ENCODE data around the gene NRP1. TPM values are rescaled to one million over a fixed set of nuclear protein-coding genes. Genes with fewer than 3 reads are reported as not detected.

The NRP1 gene
- total RNA-seq, 1 experiment from 2014 or later = 3.0 TPM

DNA sequence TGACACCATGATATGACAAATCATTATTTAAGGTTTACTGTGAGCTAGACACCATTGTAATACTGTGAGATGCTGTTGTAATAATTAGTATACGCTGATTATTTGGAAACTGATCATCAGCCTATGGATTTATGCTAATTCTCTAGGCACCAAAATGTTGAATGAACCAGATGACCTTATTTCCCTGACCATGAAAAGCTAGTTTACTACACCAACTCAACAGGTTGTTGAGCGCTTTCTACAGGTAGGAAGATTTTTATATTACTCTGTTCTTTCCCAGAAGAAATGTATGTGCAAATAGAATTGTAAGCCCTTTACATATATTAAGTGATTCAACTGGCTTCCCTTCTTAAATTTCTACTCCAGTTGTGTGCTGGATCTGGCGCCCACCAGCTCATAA, 6.2 kb downstream of the NRP1 start (continued):
- TF ChIP-seq AFF4 (CRISPR knock-in tag; IDR thresholded peaks at IDR 0.05; ENCODE audit: borderline replicate concordance) (no peak), SMAD4 (CRISPR knock-in tag; IDR thresholded peaks at IDR 0.05) (no peak), HMGA2 (CRISPR knock-in tag; IDR thresholded peaks at IDR 0.05) (no peak), NR1H2 (CRISPR knock-in tag; IDR thresholded peaks at IDR 0.05) (no peak), PRRX2 (CRISPR knock-in tag; IDR thresholded peaks at IDR 0.05) (no peak), ZNF138 (CRISPR knock-in tag; conservative IDR thresholded peaks at IDR 0.05) (no peak), CREM (CRISPR knock-in tag; IDR thresholded peaks at IDR 0.05) (no peak)

DNA sequence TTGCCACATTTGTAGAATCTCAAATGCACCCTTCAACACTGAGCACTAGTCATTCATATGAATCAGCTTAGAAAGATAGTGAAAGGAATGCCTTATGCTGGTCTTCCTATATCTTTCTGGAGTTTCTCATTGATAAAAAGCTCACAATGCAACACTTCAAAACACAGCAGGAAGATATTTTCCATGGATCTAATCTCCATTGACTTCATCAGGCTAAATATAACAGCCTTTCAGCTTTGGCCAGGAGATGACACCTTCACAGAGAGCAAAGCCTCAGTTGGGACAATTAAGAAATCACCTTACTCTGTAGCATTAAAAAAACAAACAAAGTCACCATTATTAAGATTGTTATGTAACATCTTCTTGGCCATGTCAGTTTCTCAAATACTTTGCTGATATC, 6.7 kb downstream of the NRP1 start:
- Mint-ChIP-seq H3K4me1 (peaks cover 17% of the 10 kb centered on the region), H3K9me3 (no peaks in the 10 kb centered on the region), H3K4me3 (no peak overlapping the region), H3K27me3 (ENCODE audit: low read depth) (peaks cover 19% of the 10 kb centered on the region), H3K27ac (peak overlapping the region; percentile 69; the same call in 1 of the 2 replicates), H3K36me3 (no peaks in the 10 kb centered on the region)
- ChIA-PET CTCF (interaction anchor here (0.5 to 2.4 kb wide), 2 partner anchors 134 to 136 kb away, joined by 3 to 15 read pairs; no protein-coding TSS in a partner anchor), POLR2A (no interaction called here)
- DNase-seq (ENCODE audit: low spot score) = no peak
- ATAC-seq = peak; percentile 65
- no peak for TF ChIP-seq NFATC4 (CRISPR knock-in tag; IDR thresholded peaks at IDR 0.05)
- TF ChIP-seq, protein P1, sequence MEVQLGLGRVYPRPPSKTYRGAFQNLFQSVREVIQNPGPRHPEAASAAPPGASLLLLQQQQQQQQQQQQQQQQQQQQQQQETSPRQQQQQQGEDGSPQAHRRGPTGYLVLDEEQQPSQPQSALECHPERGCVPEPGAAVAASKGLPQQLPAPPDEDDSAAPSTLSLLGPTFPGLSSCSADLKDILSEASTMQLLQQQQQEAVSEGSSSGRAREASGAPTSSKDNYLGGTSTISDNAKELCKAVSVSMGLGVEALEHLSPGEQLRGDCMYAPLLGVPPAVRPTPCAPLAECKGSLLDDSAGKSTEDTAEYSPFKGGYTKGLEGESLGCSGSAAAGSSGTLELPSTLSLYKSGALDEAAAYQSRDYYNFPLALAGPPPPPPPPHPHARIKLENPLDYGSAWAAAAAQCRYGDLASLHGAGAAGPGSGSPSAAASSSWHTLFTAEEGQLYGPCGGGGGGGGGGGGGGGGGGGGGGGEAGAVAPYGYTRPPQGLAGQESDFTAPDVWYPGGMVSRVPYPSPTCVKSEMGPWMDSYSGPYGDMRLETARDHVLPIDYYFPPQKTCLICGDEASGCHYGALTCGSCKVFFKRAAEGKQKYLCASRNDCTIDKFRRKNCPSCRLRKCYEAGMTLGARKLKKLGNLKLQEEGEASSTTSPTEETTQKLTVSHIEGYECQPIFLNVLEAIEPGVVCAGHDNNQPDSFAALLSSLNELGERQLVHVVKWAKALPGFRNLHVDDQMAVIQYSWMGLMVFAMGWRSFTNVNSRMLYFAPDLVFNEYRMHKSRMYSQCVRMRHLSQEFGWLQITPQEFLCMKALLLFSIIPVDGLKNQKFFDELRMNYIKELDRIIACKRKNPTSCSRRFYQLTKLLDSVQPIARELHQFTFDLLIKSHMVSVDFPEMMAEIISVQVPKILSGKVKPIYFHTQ (CRISPR knock-in tag; IDR thresholded peaks at IDR 0.05) = no peak
- TF ChIP-seq ZNF671 (CRISPR knock-in tag; IDR thresholded peaks at IDR 0.05) = no peak
- TF ChIP-seq CREB1 (CRISPR knock-in tag; IDR thresholded peaks at IDR 0.05) = no peak
- TF ChIP-seq, protein P2, sequence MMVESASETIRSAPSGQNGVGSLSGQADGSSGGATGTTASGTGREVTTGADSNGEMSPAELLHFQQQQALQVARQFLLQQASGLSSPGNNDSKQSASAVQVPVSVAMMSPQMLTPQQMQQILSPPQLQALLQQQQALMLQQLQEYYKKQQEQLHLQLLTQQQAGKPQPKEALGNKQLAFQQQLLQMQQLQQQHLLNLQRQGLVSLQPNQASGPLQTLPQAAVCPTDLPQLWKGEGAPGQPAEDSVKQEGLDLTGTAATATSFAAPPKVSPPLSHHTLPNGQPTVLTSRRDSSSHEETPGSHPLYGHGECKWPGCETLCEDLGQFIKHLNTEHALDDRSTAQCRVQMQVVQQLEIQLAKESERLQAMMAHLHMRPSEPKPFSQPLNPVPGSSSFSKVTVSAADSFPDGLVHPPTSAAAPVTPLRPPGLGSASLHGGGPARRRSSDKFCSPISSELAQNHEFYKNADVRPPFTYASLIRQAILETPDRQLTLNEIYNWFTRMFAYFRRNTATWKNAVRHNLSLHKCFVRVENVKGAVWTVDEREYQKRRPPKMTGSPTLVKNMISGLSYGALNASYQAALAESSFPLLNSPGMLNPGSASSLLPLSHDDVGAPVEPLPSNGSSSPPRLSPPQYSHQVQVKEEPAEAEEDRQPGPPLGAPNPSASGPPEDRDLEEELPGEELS (CRISPR knock-in tag; IDR thresholded peaks at IDR 0.05) = no peak
- TF ChIP-seq ZNF317 (CRISPR knock-in tag; IDR thresholded peaks at IDR 0.05; ENCODE audit: borderline replicate concordance, low read depth) = no peak
- TF ChIP-seq ZNF416 (CRISPR knock-in tag; IDR thresholded peaks at IDR 0.05) = no peak
- no peak for TF ChIP-seq FOXJ3 (CRISPR knock-in tag; IDR thresholded peaks at IDR 0.05; ENCODE audit: borderline replicate concordance)
- TF ChIP-seq, protein P3, sequence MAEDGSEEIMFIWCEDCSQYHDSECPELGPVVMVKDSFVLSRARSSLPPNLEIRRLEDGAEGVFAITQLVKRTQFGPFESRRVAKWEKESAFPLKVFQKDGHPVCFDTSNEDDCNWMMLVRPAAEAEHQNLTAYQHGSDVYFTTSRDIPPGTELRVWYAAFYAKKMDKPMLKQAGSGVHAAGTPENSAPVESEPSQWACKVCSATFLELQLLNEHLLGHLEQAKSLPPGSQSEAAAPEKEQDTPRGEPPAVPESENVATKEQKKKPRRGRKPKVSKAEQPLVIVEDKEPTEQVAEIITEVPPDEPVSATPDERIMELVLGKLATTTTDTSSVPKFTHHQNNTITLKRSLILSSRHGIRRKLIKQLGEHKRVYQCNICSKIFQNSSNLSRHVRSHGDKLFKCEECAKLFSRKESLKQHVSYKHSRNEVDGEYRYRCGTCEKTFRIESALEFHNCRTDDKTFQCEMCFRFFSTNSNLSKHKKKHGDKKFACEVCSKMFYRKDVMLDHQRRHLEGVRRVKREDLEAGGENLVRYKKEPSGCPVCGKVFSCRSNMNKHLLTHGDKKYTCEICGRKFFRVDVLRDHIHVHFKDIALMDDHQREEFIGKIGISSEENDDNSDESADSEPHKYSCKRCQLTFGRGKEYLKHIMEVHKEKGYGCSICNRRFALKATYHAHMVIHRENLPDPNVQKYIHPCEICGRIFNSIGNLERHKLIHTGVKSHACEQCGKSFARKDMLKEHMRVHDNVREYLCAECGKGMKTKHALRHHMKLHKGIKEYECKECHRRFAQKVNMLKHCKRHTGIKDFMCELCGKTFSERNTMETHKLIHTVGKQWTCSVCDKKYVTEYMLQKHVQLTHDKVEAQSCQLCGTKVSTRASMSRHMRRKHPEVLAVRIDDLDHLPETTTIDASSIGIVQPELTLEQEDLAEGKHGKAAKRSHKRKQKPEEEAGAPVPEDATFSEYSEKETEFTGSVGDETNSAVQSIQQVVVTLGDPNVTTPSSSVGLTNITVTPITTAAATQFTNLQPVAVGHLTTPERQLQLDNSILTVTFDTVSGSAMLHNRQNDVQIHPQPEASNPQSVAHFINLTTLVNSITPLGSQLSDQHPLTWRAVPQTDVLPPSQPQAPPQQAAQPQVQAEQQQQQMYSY (CRISPR knock-in tag; IDR thresholded peaks at IDR 0.05) = no peak
- TF ChIP-seq, protein P4, sequence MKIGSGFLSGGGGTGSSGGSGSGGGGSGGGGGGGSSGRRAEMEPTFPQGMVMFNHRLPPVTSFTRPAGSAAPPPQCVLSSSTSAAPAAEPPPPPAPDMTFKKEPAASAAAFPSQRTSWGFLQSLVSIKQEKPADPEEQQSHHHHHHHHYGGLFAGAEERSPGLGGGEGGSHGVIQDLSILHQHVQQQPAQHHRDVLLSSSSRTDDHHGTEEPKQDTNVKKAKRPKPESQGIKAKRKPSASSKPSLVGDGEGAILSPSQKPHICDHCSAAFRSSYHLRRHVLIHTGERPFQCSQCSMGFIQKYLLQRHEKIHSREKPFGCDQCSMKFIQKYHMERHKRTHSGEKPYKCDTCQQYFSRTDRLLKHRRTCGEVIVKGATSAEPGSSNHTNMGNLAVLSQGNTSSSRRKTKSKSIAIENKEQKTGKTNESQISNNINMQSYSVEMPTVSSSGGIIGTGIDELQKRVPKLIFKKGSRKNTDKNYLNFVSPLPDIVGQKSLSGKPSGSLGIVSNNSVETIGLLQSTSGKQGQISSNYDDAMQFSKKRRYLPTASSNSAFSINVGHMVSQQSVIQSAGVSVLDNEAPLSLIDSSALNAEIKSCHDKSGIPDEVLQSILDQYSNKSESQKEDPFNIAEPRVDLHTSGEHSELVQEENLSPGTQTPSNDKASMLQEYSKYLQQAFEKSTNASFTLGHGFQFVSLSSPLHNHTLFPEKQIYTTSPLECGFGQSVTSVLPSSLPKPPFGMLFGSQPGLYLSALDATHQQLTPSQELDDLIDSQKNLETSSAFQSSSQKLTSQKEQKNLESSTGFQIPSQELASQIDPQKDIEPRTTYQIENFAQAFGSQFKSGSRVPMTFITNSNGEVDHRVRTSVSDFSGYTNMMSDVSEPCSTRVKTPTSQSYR (CRISPR knock-in tag; IDR thresholded peaks at IDR 0.05) = no peak
- TF ChIP-seq, protein P5, sequence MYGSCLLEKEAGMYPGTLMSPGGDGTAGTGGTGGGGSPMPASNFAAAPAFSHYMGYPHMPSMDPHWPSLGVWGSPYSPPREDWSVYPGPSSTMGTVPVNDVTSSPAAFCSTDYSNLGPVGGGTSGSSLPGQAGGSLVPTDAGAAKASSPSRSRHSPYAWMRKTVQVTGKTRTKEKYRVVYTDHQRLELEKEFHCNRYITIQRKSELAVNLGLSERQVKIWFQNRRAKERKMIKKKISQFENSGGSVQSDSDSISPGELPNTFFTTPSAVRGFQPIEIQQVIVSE (CRISPR knock-in tag; IDR thresholded peaks at IDR 0.05; ENCODE audit: borderline replicate concordance) = no peak
- no peak for TF ChIP-seq ZMAT4 (CRISPR knock-in tag; IDR thresholded peaks at IDR 0.05)
- TF ChIP-seq PRRX2 (CRISPR knock-in tag; IDR thresholded peaks at IDR 0.05) = no peak
- no peak for TF ChIP-seq KAT7 (CRISPR knock-in tag; IDR thresholded peaks at IDR 0.05; ENCODE audit: borderline replicate concordance)
- TF ChIP-seq GTF2I (CRISPR knock-in tag; conservative IDR thresholded peaks at IDR 0.05) = no peak

All from WTC11 (cell line).